Lung (tissue), 12 donors: Measurements from ENCODE around the gene NANOS1. TPM values are rescaled to one million over a fixed set of nuclear protein-coding genes. Genes with fewer than 3 reads are reported as not detected.

Source experiments
- ATAC-seq: fragments of 200-7000 bp; cut with Tn5 transposase; one replicate; pipeline ENCODE4 v1.9.1; 2020; ENCODE audit warnings: moderate number of reproducible peaks; ENCODE audit not compliant: insufficient read depth, low FRiP score
- DNase-seq, 3 donors: peaks; one replicate each; pipeline ENCODE4 v3.0.0-alpha.2; 2013 to 2017
- H3K27ac ChIP-seq, 2 donors: one replicate each; pipeline ENCODE4 v1.5.1; 2013; ENCODE audit warnings: mild to moderate bottlenecking in 2 of 2, moderate library complexity in 2 of 2, control low read depth in 1 of 2, inconsistent platforms in 1 of 2, low read depth in 1 of 2, low read length in 1 of 2
- H3K27me3 ChIP-seq, 3 donors: one replicate each; pipeline ENCODE4 v1.5.1; 2013; ENCODE audit warnings: low read length in 2 of 3; ENCODE audit not compliant: control insufficient read depth in 3 of 3, insufficient read depth in 3 of 3
- H3K36me3 ChIP-seq, 4 donors: one replicate each; pipeline ENCODE4 v1.5.1; 2013; ENCODE audit warnings: low read length in 4 of 4, mild to moderate bottlenecking in 1 of 4, moderate library complexity in 1 of 4; ENCODE audit not compliant: control insufficient read depth in 4 of 4, insufficient read depth in 4 of 4
- H3K4me1 ChIP-seq, 5 donors: one replicate each; pipeline ENCODE4 v1.5.1; 2013; ENCODE audit warnings: low read length in 5 of 5, mild to moderate bottlenecking in 2 of 5, moderate library complexity in 1 of 5; ENCODE audit not compliant: control insufficient read depth in 5 of 5, insufficient read depth in 5 of 5
- H3K4me3 ChIP-seq: one replicate; pipeline ENCODE4 v1.5.1; 2013; ENCODE audit warnings: mild to moderate bottlenecking, control low read depth, moderate library complexity
- H3K9ac ChIP-seq, 2 donors: one replicate each; pipeline ENCODE4 v1.5.1; 2013; ENCODE audit warnings: low read length in 2 of 2, control low read depth in 1 of 2; ENCODE audit not compliant: insufficient read depth in 1 of 2
- H3K9me3 ChIP-seq, 4 donors: one replicate each; pipeline ENCODE4 v1.5.1; 2013; ENCODE audit warnings: low read length in 3 of 4, mild to moderate bottlenecking in 1 of 4, moderate library complexity in 1 of 4; ENCODE audit not compliant: control insufficient read depth in 4 of 4, insufficient read depth in 3 of 4
- CTCF ChIP-seq: IDR thresholded peaks from 2 replicates; pipeline ENCODE4 v1.5.1; 2012; ENCODE audit warnings: mild to moderate bottlenecking; ENCODE audit errors: control extremely low read depth, extremely low read depth
- WGBS, 2 donors: extraction: QIAGEN DNeasy Blood & Tissue Kit; methylation state at CpG; one replicate each; pipeline ENCODE4 v1.1.7; 2013; 5-methylcytosine and 5-hydroxymethylcytosine counted together
- polyA plus RNA-seq, 2 donors: library from polyadenylated mRNA; stranded (reverse); fragments of 200-250 nt; gene quantifications; one replicate each; pipeline ENCODE4 v1.2.1, GENCODE V29; 2013
- total RNA-seq, 2 donors: library from RNA; depleted of rRNA in 1 of 2; stranded (reverse); fragments of >200 nt in 1 of 2; gene quantifications; one replicate each; pipeline ENCODE4 v1.2.1, GENCODE V29; 2014 to 2021
- donor health status: control.
- donor health status: control.
- donor health status: Bipolar disorder and iron deficiency.
- donor health status: healthy.
- donor health status: DM: yes; HTN: yes; CAD: no.

Gene NANOS1
- total and polyA plus RNA-seq, 4 donors: 0.73 to 1.4 (median 0.82) TPM

GRCh38 chr10:119049361-119049760, 19.8 kb downstream of the NANOS1 start:
- Histone ChIP-seq H3K4me3 (no peak overlapping the region), H3K9ac (no peak overlapping the region), H3K27me3 (no peaks in the 10 kb centered on the region), H3K4me1 (no peaks in the 10 kb centered on the region), H3K36me3 (peaks cover 39 to 66% (median 51%) of the 10 kb centered on the region in 4 donors), H3K27ac (no peak overlapping the region), H3K9me3 (no peaks in the 10 kb centered on the region)
- DNase-seq (no peak), ATAC-seq (no peak)
- WGBS, 2 donors: 87 to 95% methylated on average over 5 of the region's 5 CpGs
- TF ChIP-seq CTCF: no peak

DNA sequence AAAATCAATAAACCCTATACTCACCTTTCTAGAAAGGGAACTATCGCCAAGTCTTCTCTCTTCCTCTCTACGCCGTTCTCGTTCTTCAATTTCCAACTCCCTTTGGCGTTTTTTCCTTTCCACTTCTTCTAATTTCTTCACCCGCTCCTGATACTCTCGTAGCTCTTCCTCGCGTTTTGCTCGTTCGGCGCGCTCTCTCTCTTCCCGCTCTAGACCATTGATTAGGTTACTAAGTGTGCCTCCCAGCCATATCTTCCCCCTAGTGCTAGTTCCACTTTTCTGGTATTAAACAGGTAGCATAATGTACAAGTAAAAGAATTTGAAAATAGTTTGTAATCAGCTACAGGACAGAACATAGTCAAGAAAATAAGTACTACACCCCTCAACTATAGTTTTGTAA, 20.3 kb downstream of the NANOS1 start:
- ATAC-seq: no peak
- no peak overlapping the region for H3K27ac ChIP-seq
- peaks cover 39 to 65% (median 53%) of the 10 kb centered on the region in 4 donors for H3K36me3 ChIP-seq
- no peak for TF ChIP-seq CTCF
- H3K9me3 ChIP-seq: no peaks in the 10 kb centered on the region
- 93 to 95% methylated on average over 14 of the region's 14 CpGs for WGBS, 2 donors
- no peak overlapping the region for H3K9ac ChIP-seq
- no peak for DNase-seq
- no peaks in the 10 kb centered on the region for H3K27me3 ChIP-seq
- no peak overlapping the region for H3K4me3 ChIP-seq
- H3K4me1 ChIP-seq: no peaks in the 10 kb centered on the region

DNA sequence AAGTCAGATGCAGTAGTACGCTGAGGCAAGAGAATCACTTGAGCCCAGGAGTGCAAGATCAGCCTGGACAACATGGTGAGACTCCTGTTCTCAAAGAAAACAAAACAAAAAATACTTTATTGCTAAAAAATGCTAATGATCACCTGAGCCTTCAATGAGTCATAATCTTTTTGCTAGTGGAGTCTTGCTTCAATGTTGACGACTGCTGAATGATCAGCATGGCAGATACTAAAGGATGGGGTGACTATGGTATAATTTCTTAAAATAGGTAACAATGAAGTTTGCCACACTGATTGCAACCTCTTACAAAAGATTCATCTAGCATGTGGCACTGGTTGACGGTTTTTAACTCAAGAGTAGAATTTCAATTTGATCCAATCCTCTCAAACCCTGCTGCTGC, 22.3 kb downstream of the NANOS1 start:
- no peak for ATAC-seq
- 93 to 96% methylated on average over 3 of the region's 3 CpGs for WGBS, 2 donors
- DNase-seq: no peak
- no peak overlapping the region for H3K4me3 ChIP-seq
- TF ChIP-seq CTCF: no peak
- H3K27ac ChIP-seq: no peak overlapping the region
- no peak overlapping the region for H3K9ac ChIP-seq
- H3K36me3 ChIP-seq: peaks cover 44 to 69% (median 56%) of the 10 kb centered on the region in 4 donors
- H3K4me1 ChIP-seq: no peaks in the 10 kb centered on the region
- no peaks in the 10 kb centered on the region for H3K27me3 ChIP-seq
- no peaks in the 10 kb centered on the region for H3K9me3 ChIP-seq

GRCh38 chr10:119055472-119055871, 26.0 kb downstream of the NANOS1 start:
- H3K36me3 ChIP-seq: peaks cover 42 to 82% (median 65%) of the 10 kb centered on the region in 4 donors

More at GRCh38 chr10:119055472-119055871, 26.0 kb downstream of the NANOS1 start:
- Histone ChIP-seq H3K27me3 (no peaks in the 10 kb centered on the region), H3K4me1 (no peaks in the 10 kb centered on the region), H3K4me3 (no peak overlapping the region), H3K27ac (no peak overlapping the region), H3K9me3 (no peaks in the 10 kb centered on the region), H3K9ac (no peak overlapping the region)
- no peak for TF ChIP-seq CTCF
- DNase-seq: no peak
- ATAC-seq: no peak
- 86 to 97% methylated on average over 1 of the region's 1 CpG for WGBS, 2 donors
